ENCODE data around the gene CES3.
"Not testable (repeated sequence)": the region's sequence is repeated elsewhere in the genome, so short reads cannot be mapped to it uniquely, and the experiment has no call there.

Gene CES3

DNA sequence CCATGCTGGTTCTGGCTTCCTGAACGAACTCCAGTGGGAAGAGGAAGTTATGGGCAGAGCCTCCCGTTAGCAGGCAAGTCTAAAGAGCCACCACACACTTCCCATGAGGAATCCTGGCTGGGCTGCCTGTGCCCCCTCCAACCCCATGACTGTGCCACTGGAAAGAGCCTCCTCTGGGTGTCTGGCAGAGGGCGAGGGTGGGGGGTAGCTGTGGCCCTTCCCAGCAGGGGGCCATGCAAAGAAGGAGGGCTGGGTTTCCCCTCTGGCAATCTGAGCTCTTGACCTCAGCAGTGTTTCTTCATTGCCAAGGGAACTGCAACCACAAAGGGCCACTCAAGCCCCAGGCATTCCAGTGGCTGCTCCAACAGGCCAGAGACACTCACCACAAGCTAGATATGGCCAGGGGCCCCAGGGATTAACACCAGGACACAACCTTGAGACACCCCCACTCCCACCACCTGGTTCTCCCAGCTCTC, 34.1 kb upstream of the CES3 start:
- peak in 1 of 2 donors; percentile 22 for DNase-seq

DNA sequence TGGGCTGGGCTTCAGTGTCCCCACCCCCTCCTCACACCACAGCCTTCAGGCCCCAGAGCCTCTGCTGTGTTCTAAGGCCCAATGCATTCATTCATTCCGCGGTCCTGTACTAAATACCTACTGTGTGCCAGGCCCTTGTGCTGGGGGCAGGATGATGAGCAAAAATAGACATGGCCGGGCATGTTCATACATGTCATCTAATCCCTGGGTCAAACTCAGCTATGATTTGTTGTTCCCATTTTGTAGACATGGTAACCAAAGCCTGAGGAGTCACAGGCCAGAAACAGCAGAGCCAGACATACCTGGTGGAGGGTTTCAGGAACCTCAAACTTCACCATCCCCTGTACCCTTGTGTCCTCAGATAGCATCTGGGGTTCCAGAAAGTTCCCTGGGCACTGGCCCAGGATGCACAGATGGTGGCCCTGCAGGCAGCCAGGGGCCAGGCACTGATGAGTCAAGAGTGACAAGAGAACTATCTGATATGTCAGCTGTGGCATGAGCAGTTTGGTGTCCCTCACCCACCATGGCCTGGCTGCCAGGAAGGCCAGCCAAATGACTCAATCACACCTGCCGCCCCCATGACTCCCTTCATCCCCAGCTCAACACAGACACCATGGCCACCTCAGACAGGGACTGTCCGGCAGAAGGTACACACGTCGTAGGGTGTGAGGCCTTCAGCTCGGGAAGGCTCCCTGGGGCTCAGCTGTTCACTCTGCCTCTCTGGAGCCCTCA, 33.0 kb upstream of the CES3 start:
- DNase-seq, result no peak

DNA sequence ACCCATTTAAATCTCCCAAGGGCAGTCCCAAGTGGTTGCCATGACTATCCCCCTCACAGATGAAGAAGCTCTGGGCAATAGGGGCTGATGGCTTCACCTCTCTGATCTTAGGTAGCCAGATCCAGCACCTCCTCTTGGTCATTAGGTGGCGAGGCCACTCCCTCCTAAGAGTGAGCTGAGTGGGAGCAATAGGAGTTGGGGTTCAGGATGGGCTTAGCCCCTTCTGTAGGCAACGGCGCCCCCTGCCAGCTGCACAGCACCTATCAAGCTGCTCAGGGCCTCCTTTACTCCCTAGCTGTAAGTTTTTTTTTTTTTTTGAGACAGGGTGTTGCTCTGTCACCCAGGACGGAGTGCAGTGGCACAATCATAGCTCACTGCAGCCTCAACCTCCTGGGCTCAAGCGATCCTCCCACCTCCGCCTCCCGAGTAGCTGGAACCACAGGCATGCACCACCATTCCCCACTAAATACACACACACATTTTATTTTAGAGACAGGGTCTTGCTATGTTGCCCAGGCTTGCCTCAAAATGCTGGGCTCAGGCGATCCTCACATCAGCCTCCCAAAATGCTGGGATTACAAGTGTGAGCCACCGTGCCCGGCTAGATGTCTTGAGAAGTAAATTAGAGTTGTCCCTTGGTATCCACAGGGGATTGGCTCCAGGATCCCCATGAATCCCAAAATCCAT, 32.2 kb upstream of the CES3 start:
- DNase-seq, result peak; percentile 17 to 30

DNA sequence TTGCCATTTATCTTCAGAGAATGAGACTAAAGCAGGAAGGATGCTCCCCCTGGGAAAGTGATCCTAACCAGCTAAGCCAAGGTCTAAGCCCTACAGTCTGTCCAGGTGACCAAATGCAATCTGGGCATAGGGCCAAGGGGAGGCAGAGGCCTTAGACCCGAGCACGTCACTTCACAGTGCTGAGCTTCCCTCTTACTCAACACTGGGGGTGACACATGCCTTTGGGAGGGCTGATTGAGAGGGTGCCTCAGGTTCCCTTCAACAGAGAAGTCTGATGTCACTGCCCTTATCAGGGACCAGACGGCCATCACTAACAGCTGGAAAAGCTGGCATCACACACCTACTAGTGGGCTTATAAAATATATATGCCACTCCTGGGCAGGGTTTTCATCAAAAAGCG, 30.9 kb upstream of the CES3 start:
- no peak for DNase-seq

DNA sequence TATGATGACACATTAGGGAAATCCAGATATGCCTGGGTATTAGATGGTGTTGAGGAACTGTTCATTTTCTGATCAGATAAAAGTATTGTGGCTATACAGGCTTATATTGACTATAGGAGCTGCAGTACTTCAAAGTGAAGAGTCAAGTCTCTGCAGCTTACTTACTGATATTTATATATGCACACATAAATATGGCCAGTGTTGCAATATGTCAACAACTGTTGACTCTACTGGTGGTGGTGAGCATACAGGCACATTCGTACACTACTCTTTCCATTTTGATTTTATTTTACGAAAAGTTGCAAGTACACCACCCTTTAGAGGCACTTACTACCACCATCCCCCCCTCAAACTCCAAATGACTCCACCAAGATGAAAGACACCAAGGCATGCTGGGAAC, 29.4 kb upstream of the CES3 start:
- DNase-seq, result no peak

DNA sequence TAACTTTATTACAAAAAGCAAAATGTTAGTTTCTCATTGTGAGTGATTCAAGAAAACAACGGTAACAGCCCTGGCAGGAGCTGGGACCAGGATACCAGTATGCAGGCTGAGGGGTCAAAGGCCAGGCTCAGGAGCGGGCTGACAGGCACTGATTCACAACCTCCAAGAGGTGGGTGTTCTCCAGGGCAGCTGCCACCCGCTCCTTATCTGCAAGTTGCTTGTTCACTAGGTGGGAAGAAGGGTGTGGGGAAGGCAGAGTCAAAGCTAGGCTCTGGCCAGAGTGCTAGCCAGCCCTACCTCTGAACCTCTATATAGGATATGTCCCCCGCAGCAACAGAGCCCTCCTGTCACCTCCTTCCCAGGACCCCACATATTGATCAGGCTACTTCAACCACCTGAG, 29.0 kb upstream of the CES3 start:
- DNase-seq, result no peak

DNA sequence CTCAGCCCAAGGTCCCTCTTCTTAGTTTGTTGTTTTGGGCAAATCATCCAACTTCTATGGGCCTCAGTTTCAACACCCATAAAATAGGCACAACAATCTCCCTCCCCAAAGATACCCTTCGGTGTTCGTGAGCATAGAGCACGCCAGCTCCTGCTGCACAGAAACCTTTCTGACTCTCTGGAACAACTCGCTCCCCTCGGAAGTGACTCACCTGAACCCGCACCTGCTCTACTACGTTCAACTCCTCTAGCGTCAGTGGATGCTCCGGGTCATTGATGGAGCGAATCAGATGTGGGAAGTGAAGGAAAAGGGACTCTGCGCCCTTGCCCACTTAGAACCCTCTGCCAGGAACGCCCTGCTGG, 27.3 kb upstream of the CES3 start:
- DNase-seq, result no peak

DNA sequence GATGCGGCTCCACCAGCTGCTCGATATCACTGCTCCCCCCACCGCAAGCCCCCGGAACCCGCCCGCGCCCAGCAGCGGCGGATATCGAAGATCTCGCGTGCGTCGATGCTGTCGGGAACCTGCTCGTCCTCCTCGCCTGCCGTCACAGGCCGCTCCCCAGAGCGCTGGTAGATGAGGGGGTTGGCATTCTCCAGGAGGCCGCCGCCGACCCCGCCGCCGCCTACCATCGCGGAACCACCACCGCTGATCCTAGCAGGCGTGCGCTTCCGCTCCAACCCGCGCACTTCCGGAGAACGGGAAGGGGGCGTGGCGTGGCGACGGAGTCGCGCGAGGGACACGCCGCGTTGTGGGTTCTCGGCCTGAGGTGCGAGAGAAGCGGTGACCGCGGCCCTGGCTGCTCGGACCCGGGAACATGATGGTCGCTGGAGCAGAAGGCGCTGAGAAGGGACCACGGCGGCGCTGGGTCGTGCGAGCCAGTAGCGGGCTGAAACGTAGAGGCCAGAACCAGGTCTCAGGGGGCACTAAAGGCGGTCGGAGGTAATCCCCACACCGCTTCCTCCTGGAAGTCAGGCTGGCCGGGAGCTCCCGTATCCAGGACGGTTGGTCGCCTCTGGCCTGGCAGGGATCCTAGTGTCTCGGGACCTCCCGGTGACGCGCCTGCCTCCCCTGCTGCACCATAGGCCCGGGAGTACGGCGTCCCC, 26.8 kb upstream of the CES3 start, which contains the start of gene CIAO2B:
Gene CIAO2B (minus strand): TSS at position 265 of the 701 bp plus-strand sequence. CDS start 38 bp downstream, at position 227.
- DNase-seq, result peak; percentile 89

DNA sequence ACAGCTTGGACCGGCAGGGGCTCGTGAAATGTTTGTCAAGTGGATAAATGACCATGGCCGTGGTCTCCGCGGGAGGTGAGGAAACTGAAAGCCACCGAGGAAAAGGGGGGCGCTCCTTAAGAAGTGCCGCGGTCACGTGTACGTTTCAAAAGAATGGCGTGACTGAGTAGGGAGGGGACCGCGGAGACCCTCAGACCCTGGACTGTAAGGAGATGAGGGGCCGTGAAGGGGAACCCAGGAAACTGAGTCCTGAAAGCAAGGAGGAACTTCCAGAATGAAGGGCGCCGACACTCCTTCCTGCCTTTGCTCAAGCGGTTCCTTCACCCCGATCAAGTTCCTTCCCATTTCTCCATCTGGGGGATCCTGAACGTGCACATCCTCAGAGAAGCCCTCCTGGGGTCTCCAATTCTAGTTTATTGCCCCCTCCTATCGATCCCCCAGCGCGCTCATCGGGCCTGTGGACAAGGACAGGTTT, 26.2 kb upstream of the CES3 start:
- DNase-seq, result not testable (repeated sequence)

DNA sequence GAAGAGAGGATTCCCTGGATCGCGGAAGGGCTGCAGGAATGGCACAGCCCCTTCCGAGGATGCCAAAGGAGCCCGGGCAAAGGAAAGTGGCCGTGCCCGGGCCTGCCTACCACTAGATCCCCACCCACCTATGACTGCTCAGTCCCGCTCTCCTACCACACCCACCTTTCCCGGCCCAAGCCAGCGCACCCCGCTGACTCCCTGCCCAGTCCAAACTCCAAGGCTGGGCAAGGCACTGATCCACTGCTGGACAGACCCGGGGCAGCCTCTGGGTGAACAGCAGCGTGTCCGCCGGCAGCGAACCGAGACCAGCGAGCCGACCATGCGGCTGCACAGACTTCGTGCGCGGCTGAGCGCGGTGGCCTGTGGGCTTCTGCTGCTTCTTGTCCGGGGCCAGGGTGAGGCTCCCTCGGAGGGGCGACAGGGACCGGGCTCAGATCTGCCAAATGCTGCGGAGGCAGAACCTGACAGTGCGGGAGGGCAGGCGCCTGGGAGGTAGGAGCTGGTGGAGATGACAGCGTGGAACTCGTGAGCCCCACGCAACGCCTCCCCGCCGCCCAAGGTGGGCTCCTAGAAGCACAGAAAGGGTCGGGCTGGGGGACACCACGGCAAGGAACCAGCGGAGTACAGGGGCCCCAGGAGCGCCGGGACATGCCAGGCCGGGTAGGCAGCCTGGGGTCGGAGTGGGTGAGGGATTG, 25.6 kb upstream of the CES3 start, which contains the start of gene CES2:
Gene CES2 (plus strand): TSS at position 203 of the 698 bp plus-strand sequence. CDS start 120 bp downstream, at position 323.
- DNase-seq, result no peak

DNA sequence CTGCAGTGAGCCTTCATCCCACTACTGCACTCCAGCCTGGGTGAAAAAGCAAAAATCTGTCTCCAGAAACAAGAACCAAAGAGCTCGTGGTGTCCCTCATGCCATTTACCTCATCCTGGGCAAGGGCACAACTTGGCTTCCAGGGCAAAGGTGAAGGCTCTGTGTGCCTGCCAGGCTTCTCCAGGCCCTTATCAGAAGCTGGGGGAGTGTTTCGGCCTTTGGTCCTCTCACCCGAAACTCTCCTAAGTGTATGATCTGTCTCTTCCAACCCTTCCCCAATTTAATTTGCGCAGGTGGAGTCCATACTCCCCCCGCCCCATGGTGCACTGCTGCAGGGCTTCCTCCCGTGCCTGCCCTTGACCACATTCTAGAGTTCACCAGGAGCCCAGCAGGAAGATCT, 24.6 kb upstream of the CES3 start:
- DNase-seq, result no peak

DNA sequence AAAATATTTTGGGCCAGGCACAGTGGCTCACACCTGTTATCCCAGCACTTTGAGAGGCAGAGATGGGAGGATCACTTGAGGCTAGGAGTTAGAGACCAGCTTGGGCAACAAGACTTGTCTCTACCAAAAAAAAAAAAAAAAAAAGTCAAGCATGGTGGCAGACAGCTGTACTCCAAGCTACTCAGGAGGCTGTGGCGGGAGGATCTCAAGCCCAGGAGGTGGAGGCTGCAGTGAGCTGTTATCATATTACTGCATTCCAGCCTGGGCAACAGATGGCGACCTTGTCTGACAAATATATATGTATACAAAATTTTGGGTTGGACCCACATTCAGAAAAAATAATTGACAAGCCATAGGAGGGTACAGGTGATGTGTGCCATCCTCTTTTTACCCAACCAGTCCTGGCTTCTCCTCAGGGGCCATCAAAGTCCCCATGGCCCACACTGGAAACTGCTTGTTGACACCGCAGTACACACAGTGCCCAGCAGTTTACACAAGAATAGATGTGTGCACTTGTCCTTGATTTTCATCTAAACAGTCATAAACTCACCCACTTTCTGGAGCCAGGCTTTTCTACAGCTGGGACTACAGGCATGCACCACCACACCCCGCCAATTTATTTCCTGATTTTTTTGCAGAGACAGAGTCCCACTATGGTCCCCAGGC, 24.0 kb upstream of the CES3 start:
- no peak for DNase-seq

DNA sequence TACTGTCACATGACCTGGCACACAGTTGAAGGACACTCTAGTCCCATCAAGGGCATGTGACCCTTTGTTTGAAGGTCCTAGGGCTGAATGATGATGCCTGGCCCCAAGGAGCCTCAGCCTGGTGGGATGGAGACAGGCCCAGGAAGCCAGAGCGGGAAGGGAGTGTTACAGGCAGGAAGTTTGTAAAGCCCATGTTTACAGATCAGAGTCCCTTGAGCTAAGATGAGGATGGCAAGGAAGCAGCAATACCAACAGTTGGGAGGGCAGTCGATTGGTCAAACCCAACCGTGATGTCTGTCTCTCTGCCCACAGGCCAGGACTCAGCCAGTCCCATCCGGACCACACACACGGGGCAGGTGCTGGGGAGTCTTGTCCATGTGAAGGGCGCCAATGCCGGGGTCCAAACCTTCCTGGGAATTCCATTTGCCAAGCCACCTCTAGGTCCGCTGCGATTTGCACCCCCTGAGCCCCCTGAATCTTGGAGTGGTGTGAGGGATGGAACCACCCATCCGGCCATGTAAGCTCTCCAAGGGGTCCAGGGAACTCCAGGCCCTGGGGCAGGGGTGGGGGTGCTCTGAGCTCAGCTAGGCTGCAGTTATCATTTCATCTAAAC, 23.2 kb upstream of the CES3 start:
- no peak for DNase-seq

DNA sequence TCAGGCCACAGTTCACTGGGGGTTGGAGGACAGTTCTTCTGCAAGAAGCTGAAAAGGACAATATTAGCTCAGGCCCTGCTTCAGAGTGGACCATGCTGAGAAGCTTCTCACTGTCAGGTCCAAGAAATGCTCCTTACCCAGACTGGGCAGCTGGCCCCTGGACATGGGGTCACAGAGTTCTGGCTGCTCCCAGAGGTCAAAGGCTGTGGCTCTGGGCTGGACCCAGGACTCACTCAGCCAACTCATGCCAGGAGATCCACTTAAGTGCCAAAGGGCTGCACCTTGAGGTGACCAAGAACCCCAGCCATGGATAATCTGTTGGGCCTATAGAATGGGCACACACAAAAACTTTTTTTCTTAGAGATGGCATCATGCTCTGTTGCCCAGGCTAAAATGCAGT, 21.7 kb upstream of the CES3 start:
- DNase-seq, result no peak

DNA sequence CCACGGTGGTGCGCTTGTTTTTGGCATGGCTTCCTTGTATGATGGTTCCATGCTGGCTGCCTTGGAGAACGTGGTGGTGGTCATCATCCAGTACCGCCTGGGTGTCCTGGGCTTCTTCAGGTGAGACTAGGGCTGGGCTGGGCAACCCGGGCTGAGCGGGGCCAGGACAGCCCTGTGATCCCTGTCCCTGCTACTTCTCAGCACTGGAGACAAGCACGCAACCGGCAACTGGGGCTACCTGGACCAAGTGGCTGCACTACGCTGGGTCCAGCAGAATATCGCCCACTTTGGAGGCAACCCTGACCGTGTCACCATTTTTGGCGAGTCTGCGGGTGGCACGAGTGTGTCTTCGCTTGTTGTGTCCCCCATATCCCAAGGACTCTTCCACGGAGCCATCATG, 20.8 kb upstream of the CES3 start:
- DNase-seq, result no peak

DNA sequence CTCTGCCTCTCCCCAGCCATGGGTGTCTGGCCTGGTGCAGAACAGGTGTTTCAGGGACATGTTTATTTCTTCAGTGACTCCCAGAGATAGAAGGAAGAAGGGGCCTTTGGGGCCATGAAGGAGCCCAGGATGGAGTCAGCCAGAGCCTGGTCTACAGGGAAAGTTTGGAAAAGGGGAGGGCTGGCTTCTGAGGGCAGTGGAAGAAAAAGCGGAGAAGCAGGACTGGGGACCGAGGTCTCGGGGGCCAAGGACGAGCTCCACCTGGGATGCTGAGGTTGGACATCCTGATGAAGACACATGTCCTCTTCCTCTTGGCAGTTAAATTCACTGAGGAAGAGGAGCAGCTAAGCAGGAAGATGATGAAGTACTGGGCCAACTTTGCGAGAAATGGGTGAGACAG, 18.1 kb upstream of the CES3 start:
- no peak for DNase-seq

DNA sequence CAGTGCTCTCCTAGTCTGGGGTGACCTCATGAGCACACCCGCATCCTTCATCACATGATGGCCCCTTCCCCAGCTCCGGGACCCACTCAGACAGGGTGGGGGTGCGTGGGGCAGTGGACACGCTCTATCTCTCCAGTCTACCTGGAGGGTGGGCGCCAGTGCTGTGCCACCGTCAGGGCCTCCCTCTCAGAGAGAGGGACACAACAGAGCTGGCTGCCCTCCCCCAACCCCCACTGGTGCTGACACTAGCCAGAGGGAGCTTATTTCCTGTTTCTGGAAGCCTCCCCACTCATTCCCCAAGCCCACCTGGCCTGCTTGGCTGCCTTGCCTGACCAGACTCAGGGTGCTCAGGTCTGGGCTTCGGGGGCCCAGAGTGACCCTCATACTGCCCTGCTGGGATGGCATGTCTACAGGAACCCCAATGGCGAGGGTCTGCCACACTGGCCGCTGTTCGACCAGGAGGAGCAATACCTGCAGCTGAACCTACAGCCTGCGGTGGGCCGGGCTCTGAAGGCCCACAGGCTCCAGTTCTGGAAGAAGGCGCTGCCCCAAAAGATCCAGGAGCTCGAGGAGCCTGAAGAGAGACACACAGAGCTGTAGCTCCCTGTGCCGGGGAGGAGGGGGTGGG, 17.5 kb upstream of the CES3 start:
- DNase-seq, result no peak

DNA sequence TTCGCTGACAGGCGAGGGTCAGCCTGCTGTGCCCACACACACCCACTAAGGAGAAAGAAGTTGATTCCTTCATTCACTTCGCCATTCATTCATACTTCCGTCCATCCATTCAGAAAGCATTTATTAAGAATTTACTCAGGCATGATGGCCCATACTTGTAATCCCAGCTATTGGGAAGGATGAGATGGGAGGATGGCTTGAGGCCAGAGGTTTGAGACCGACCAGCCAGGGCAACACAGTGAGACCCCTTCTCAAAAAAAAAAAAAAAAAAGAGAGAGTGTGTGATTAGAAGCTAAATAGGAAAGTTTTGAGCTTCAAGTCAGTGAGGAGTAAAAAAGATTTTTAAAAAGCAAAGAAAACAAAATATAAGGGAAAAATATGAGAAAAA, 17.0 kb upstream of the CES3 start:
- no peak for DNase-seq

DNA sequence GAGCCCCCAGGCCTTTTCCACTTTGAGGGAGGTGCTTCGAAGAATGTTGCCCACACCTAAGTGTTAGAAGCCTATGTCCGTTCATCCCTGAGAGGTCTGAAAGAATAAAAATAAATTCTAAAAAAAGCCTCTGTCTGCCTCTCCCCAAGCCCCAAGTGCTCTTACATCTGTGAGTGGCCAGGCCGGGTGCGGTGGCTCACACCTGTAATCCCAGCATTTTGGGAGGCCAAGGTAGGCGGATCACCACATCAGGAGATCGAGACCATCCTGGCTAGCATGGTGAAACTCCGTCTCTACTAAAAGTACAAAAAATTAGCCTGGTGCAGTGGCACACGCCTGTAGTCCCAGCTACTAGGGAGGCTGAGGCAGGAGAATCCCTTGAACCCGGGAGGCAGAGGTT, 16.1 kb upstream of the CES3 start:
- not testable (repeated sequence) for DNase-seq

DNA sequence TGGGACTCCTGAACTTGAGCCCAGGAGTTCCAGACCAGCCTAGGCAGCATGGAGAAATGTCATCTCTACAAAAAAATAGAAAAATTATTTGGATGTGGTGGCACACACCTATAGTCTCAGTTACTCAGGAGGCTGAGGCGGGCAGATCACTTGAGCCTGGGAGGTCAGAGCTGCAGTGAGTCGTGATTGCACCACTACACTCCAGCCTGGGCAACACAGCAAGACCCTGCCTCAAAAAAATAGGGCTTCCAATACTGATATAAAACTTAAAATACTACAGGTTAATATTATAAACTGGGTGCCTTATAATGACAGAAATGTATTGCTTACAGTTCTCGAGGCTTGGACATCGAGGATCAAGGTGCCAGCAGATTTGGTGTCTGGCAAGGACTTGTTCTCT, 15.1 kb upstream of the CES3 start:
- no peak for DNase-seq

DNA sequence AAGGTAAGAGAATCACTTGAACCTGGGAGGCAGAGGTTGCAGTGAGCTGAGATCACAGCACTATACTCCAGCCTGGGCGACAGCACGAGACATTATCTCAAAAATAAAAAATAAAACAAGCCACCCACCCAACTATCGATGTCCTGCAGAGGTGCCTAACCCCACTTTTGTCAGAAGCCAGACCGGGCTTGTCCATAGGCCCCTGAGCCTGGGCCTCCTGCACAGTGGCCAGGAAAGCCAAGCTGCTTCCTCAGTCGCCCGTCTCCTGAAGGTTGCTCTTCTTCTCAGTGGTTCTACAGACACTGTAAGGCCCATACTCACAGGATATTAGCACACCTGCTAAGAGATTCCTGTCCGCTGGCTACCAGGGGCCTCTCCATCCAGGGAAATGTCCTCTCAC, 14.5 kb upstream of the CES3 start:
- DNase-seq, result no peak

DNA sequence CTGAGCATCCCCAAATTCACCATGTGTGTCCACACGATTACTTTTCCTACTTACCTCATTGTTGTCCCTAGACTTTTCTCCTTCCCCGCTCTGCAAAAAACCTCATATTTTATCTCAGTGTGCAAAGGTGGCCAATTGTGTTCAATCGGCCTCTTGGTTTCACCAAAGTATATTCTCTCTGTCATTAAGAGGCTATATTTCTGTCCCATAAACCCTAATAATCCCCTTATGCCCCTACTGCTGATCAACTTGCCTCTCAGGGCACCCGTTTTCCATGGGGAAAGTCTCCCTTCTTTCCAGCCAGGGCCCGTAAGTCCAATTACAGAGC, 14.1 kb upstream of the CES3 start:
- DNase-seq, result no peak

Measured in CD4-positive, alpha-beta T cell treated with Interleukin-1 beta for 1 hour (primary cell).